DND-41 (cell line): Measurements from ENCODE around the gene STRIP1.

Experiments
- ATAC-seq: fragments of 200-7000 bp; cut with Tn5 transposase; 3 replicates; pipeline ENCODE4 v1.9.1; 2021; ENCODE audit warnings: low read depth; ENCODE audit not compliant: insufficient read depth
- DNase-seq: peaks from one replicate; pipeline ENCODE4 v3.0.0-alpha.2; 2020
- H2AFZ ChIP-seq: 2 replicates; pipeline ENCODE4 v1.6.0; 2012; ENCODE audit warnings: low read depth, low read length
- H3K27ac ChIP-seq: 2 replicates; pipeline ENCODE4 v1.5.1; 2012; ENCODE audit warnings: low read length, inconsistent platforms
- H3K27me3 ChIP-seq: fragments of 200-600 bp; sonication (generic); 2 replicates; pipeline ENCODE4 v1.6.0; 2012; ENCODE audit warnings: low read length, mild to moderate bottlenecking, inconsistent platforms; ENCODE audit not compliant: insufficient read depth, poor library complexity
- H3K36me3 ChIP-seq: 2 replicates; pipeline ENCODE4 v1.5.1; 2012; ENCODE audit warnings: low read length, inconsistent platforms; ENCODE audit not compliant: insufficient read depth
- H3K4me1 ChIP-seq: 2 replicates; pipeline ENCODE4 v1.5.1; 2012; ENCODE audit warnings: mild to moderate bottlenecking, low read length; ENCODE audit not compliant: insufficient read depth
- H3K4me2 ChIP-seq: 2 replicates; pipeline ENCODE4 v1.6.0; 2012; ENCODE audit warnings: mild to moderate bottlenecking, moderate library complexity, low read length, inconsistent platforms; ENCODE audit not compliant: insufficient read depth
- H3K4me3 ChIP-seq, 2 experiments: fragments of 200-600 bp in 1 of 2; shearing (Covaris generic) in 1 of 2; 2 replicates each; pipeline ENCODE4 v1.5.1; 2012 to 2016; ENCODE audit warnings: inconsistent platforms in 2 of 2, low read length in 2 of 2, mild to moderate bottlenecking in 2 of 2, low read depth in 1 of 2, moderate library complexity in 1 of 2
- H3K79me2 ChIP-seq: 2 replicates; pipeline ENCODE4 v1.6.0; 2012; ENCODE audit warnings: low read length, inconsistent platforms; ENCODE audit not compliant: insufficient read depth
- H3K9ac ChIP-seq: 2 replicates; pipeline ENCODE4 v1.6.0; 2012; ENCODE audit warnings: low read depth, mild to moderate bottlenecking, inconsistent platforms, low read length, moderate library complexity
- H3K9me3 ChIP-seq: 2 replicates; pipeline ENCODE4 v1.5.1; 2012; ENCODE audit warnings: low read length, moderate library complexity, mild to moderate bottlenecking, inconsistent platforms; ENCODE audit not compliant: insufficient read depth, severe bottlenecking
- H4K20me1 ChIP-seq: 2 replicates; pipeline ENCODE4 v1.6.0; 2012; ENCODE audit warnings: low read length; ENCODE audit not compliant: insufficient read depth
- CTCF ChIP-seq: IDR thresholded peaks from 2 replicates; pipeline ENCODE4 v1.5.1; 2012; ENCODE audit warnings: borderline replicate concordance, low read length, moderate library complexity, mild to moderate bottlenecking; ENCODE audit not compliant: poor library complexity, severe bottlenecking; ENCODE audit errors: extremely low read depth
- EZH2 ChIP-seq: IDR thresholded peaks from 3 replicates; pipeline ENCODE4 v1.6.1; 2012; ENCODE audit warnings: borderline replicate concordance, low read depth, mild to moderate bottlenecking, moderate library complexity, low read length, inconsistent platforms; ENCODE audit not compliant: severe bottlenecking

Gene STRIP1

DNA sequence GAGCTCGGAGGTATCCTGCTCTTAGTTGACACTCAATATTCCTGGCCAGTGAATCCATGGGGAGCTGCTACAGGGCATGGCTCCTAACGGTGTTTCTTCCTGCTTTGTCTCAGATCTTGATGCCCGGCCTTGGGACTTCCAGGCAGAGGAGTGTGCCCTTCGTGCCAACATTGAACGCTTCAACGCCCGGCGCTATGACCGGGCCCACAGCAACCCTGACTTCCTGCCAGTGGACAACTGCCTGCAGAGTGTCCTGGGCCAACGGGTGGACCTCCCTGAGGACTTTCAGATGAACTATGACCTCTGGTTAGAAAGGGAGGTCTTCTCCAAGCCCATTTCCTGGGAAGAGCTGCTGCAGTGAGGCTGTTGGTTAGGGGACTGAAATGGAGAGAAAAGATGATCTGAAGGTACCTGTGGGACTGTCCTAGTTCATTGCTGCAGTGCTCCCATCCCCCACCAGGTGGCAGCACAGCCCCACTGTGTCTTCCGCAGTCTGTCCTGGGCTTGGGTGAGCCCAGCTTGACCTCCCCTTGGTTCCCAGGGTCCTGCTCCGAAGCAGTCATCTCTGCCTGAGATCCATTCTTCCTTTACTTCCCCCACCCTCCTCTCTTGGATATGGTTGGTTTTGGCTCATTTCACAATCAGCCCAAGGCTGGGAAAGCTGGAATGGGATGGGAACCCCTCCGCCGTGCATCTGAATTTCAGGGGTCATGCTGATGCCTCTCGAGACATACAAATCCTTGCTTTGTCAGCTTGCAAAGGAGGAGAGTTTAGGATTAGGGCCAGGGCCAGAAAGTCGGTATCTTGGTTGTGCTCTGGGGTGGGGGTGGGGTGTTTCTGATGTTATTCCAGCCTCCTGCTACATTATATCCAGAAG is 19.4 kb downstream of the STRIP1 start:
- Histone ChIP-seq H3K4me2 (no peak overlapping the region), H2AFZ (no peak overlapping the region), H3K9me3 (no peaks in the 10 kb centered on the region), H3K4me1 (no peaks in the 10 kb centered on the region), H3K27me3 (no peaks in the 10 kb centered on the region), H3K4me3 (no peak overlapping the region), H4K20me1 (peaks cover 18% of the 10 kb centered on the region), H3K27ac (no peak overlapping the region), H3K36me3 (peaks cover 94% of the 10 kb centered on the region), H3K9ac (no peak overlapping the region), H3K79me2 (no peaks in the 10 kb centered on the region)
- ATAC-seq (peak; percentile 85), DNase-seq (peak; percentile 60)
- TF ChIP-seq EZH2 (no peak), CTCF (peak; percentile 97)

DNA sequence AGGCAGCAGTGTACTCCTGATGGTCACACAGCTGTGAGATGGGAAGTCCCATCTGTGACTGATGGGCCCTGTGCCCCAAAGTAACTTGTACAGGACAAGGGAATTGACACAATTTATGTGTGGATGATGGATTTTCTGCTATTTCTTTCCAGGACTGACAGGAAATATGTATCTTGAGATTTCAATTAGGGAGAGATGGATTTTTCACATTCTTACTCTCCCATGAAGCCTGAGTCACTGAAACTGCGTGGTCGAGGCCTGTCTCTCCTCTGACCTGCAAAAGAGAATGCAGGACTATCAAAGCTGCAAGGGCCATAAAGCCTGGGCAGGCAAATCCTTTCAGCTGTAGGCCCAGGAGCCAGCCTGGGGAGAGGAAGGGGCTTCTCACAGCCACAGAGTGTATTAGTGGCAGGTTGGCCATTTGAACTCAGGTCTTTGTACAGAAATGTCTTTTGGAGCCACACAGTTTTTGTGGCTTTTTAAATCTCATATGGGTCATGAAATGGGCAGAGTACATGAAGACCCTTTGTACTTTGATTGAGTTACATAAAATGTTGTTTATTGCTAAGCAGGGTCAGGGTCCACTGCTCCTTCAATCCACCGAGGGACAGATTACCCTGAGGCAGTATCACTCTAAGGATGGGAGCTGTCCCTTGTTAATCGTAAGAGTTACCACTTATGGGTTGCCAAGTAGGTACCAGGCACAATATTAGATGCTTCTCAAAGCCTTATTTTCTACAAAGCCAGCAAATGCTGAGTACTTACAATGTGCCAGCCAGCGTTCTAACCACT is 21.3 kb downstream of the STRIP1 start:
- H3K4me3 ChIP-seq, result no peak overlapping the region
- no peaks in the 10 kb centered on the region for H3K27me3 ChIP-seq
- H3K27ac ChIP-seq, result no peak overlapping the region
- no peaks in the 10 kb centered on the region for H3K9me3 ChIP-seq
- no peaks in the 10 kb centered on the region for H3K4me1 ChIP-seq
- H3K36me3 ChIP-seq, result peaks cover 82% of the 10 kb centered on the region
- TF ChIP-seq CTCF (no peak), EZH2 (no peak)
- DNase-seq (no peak), ATAC-seq (no peak)
- H3K79me2 ChIP-seq, result no peaks in the 10 kb centered on the region
- H2AFZ ChIP-seq, result no peak overlapping the region
- H3K4me2 ChIP-seq, result no peak overlapping the region
- no peak overlapping the region for H3K9ac ChIP-seq
- H4K20me1 ChIP-seq, result peaks cover 11% of the 10 kb centered on the region

- no peak overlapping the region for H2AFZ ChIP-seq
- H3K4me3 ChIP-seq, result no peak overlapping the region
- no peaks in the 10 kb centered on the region for H3K27me3 ChIP-seq
- DNase-seq (no peak), ATAC-seq (no peak)
- H3K27ac ChIP-seq, result no peak overlapping the region
- no peak overlapping the region for H3K4me2 ChIP-seq
- H3K9me3 ChIP-seq, result no peaks in the 10 kb centered on the region
- no peaks in the 10 kb centered on the region for H3K4me1 ChIP-seq
- no peak for TF ChIP-seq EZH2
- no peak for TF ChIP-seq CTCF
- peaks cover 77% of the 10 kb centered on the region for H3K36me3 ChIP-seq
- peaks cover 11% of the 10 kb centered on the region for H4K20me1 ChIP-seq
- H3K79me2 ChIP-seq, result no peaks in the 10 kb centered on the region
- no peak overlapping the region for H3K9ac ChIP-seq
These were observed 21.9 kb downstream of the STRIP1 start for GRCh38 chr1:110056285-110056683.
